Karpas-422 (cell line): ENCODE data around the gene GRK6. TPM values are rescaled to one million over a fixed set of nuclear protein-coding genes. Genes with fewer than 3 reads are reported as not detected.
A peak's percentile ranks its signal among the peaks of the same experiment; 100 is the strongest.
"Not testable (repeated sequence)": the region's sequence is repeated elsewhere in the genome, so short reads cannot be mapped to it uniquely, and the experiment has no call there.

Source experiments
- DNase-seq: peaks from one replicate; pipeline ENCODE4 v3.0.0-alpha.2; 2015
- H2AFZ ChIP-seq: fragments of 200-600 bp; sonication (generic); 2 replicates; pipeline ENCODE4 v1.6.1; 2014; ENCODE audit warnings: antibody characterized with exemption, low read length, mixed read lengths
- H3K27ac ChIP-seq: fragments of 200-600 bp; sonication (generic); 2 replicates; pipeline ENCODE4 v1.5.1; 2014; ENCODE audit warnings: mild to moderate bottlenecking, low read length, moderate library complexity
- H3K27me3 ChIP-seq: fragments of 200-600 bp; sonication (generic); 2 replicates; pipeline ENCODE4 v1.6.1; 2014; ENCODE audit warnings: low read length, mixed read lengths
- H3K36me3 ChIP-seq: fragments of 200-600 bp; sonication (generic); 2 replicates; pipeline ENCODE4 v1.6.1; 2014; ENCODE audit warnings: low read length, mixed read lengths; ENCODE audit not compliant: insufficient read depth
- H3K4me1 ChIP-seq: fragments of 200-600 bp; sonication (generic); 2 replicates; pipeline ENCODE4 v1.6.1; 2014; ENCODE audit warnings: mild to moderate bottlenecking, low read length, mixed read lengths
- H3K4me2 ChIP-seq: fragments of 200-600 bp; sonication (generic); 2 replicates; pipeline ENCODE4 v1.6.1; 2014; ENCODE audit warnings: low read length, low read depth, mild to moderate bottlenecking; ENCODE audit not compliant: poor library complexity, severe bottlenecking
- H3K4me3 ChIP-seq: fragments of 200-600 bp; sonication (generic); 2 replicates; pipeline ENCODE4 v1.5.1; 2014; ENCODE audit warnings: mild to moderate bottlenecking, antibody characterized with exemption, low read length, mixed read lengths
- H3K79me2 ChIP-seq: fragments of 200-600 bp; sonication (generic); 2 replicates; pipeline ENCODE4 v1.6.1; 2014; ENCODE audit warnings: mild to moderate bottlenecking, low read length, mixed read lengths
- H3K9ac ChIP-seq: fragments of 200-600 bp; sonication (generic); 2 replicates; pipeline ENCODE4 v1.6.0; 2014; ENCODE audit warnings: low read length
- H3K9me2 ChIP-seq: fragments of 200-600 bp; sonication (generic), shearing (Covaris generic); replicated peaks from 2 replicates; pipeline ENCODE4 v1.6.0; 2014; ENCODE audit warnings: mild to moderate bottlenecking, low read length, moderate library complexity; ENCODE audit not compliant: insufficient read depth
- H3K9me3 ChIP-seq: fragments of 300-700, 200-600 bp; sonication (generic); 2 replicates; pipeline ENCODE4 v1.6.1; 2014; ENCODE audit warnings: low read length, mixed read lengths
- H4K20me1 ChIP-seq: fragments of 200-600 bp; sonication (generic); 2 replicates; pipeline ENCODE4 v1.6.1; 2014; ENCODE audit warnings: mild to moderate bottlenecking, antibody characterized with exemption, low read length, low read depth; ENCODE audit not compliant: insufficient read depth
- total RNA-seq: library from RNA; depleted of rRNA; stranded (reverse); fragments of >200 nt; shearing (Covaris generic); gene quantifications from 2 replicates; pipeline ENCODE4 v1.2.3, GENCODE V29; 2014; ENCODE audit warnings: low replicate concordance

Gene GRK6
- total RNA-seq, 1 experiment from 2014 or later: 45.5 TPM

DNA sequence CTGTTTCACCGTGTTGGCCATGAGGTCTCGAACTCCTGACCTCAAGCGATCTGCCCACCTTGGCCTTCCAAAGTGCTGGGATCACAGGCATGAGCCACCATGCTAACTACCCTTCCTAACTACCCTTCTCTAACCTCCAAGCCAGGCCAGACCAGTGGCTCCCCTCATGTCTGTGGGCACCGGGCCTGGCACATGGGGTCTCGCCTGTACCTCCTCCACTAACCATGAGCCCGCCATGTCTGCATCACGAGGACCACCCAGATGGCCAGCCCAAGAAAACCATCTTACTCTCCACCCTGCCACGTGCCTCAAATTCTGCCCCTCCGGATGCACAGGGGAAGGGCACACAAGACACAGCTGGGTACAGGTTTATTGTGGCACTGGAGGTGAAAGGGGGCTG lies 56.6 kb downstream of the GRK6 start:
- Histone ChIP-seq H3K36me3 (peaks cover 8% of the 10 kb centered on the region; the same call in 1 of the 2 replicates), H3K4me1 (peaks cover 2% of the 10 kb centered on the region; the same call in 1 of the 2 replicates), H4K20me1 (no peaks in the 10 kb centered on the region), H3K27me3 (no peaks in the 10 kb centered on the region), H3K9me2 (no peaks in the 10 kb centered on the region), H3K9ac (no peak overlapping the region), H2AFZ (no peak overlapping the region), H3K9me3 (no peaks in the 10 kb centered on the region), H3K4me3 (no peak overlapping the region), H3K79me2 (no peaks in the 10 kb centered on the region), H3K4me2 (no peak overlapping the region), H3K27ac (no peak overlapping the region)
- no peak for DNase-seq

DNA sequence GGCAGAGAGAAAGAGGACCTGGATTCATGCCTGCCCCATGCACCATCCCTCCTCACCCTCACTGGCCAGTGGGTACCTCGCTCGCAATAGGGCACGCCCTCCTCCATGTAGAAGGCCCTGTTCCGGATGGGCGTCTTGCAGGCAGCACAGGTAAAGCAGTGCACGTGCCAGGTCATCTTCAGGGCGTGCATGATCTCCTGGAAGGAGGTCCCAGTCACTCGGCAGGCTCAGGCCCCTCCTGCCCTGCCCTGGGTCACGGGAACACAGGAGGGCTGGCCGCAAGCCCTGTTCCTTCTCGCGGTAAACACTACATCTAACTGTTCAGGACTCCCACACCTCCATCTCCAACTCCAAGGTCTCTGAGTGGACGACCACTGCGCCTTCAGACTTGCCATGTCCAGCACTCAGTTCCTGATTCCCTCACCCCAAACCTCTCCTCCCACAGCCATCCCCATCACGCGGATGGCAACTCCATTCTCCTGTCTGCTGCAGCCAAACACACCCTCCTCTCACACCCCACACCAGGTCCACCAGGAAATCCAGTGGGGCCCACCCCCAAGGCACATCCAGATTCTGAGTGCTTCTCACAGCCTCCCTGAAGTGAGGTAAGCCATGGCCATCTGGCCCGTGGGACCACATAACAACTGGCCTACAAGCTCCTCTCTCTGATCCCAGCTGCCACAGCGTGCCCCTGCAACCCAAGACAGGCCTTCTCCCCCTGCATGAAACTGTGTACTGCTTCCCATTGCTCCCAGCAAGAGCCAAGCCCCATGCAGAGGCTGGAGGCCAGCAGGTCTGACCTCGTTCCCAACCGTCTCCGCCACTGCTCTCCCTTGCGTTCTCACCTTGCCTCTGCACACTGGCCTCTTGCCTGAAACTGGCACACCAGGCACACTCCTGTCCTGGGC lies 57.8 kb downstream of the GRK6 start:
- H3K4me3 ChIP-seq: no peak overlapping the region
- no peaks in the 10 kb centered on the region for H3K9me2 ChIP-seq
- no peaks in the 10 kb centered on the region for H3K79me2 ChIP-seq
- H3K9ac ChIP-seq: no peak overlapping the region
- no peak overlapping the region for H3K4me2 ChIP-seq
- no peak for DNase-seq
- peaks cover 16% of the 10 kb centered on the region for H3K36me3 ChIP-seq
- H2AFZ ChIP-seq: no peak overlapping the region
- H4K20me1 ChIP-seq: no peaks in the 10 kb centered on the region
- no peak overlapping the region for H3K27ac ChIP-seq
- peaks cover 4% of the 10 kb centered on the region for H3K4me1 ChIP-seq
- no peaks in the 10 kb centered on the region for H3K9me3 ChIP-seq
- H3K27me3 ChIP-seq: no peaks in the 10 kb centered on the region

DNA sequence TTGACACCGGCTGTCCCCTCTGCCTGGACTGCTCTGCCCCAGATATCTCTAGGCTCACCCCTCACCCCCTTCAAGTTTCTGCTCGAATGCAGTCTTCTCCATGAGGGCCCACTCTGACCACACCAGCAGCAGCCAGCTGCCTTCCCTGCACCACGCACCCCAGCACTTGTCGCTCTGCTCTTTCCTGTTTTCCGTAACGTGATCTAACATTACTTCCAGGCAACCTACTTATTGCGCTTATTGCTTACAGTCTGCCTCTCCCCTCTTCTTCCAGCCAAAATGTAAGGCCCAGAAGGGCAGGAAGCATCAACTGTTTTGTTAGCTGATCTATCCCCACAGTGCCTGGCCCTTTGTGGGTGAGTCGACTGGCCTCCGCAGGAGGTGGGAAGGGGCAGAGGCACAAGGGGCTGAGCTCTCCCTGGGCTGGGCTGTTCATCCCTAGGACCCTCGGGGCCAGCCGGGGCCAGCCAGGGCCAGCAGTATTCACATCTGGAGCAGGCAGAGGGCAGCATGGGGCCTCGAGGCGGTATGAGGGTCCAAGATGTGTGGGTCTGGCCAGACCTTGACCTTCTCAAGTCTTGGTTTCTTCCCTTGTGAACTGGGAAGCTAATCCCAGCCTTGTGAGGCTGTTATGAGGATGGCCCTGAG lies 58.5 kb downstream of the GRK6 start:
- Histone ChIP-seq H3K9ac (no peak overlapping the region), H3K9me2 (no peaks in the 10 kb centered on the region), H3K4me1 (peaks cover 12% of the 10 kb centered on the region), H2AFZ (no peak overlapping the region), H3K4me2 (no peak overlapping the region), H3K79me2 (no peaks in the 10 kb centered on the region), H3K27me3 (no peaks in the 10 kb centered on the region), H3K36me3 (peaks cover 16% of the 10 kb centered on the region), H3K9me3 (no peaks in the 10 kb centered on the region), H4K20me1 (no peaks in the 10 kb centered on the region), H3K4me3 (no peak overlapping the region), H3K27ac (no peak overlapping the region)
- no peak for DNase-seq

DNA sequence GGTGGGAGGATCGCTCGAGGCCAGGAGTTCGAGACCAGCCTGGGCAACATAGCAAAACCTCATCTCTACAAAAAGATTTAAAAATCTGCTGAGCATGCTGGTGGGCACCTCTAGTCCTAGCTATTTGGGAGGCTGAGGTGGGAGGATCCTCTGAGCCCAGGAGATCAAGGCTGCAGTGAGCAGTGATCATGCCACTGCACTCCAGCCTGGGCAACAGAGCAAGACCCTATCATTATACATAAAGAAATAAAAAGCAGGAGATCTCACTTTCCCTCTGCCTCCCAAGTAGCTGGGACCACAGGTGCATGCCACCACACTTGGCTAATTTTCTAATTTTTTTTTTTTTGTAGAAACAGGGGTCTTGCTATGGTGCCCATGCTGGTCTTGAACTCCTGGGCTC lies 59.3 kb downstream of the GRK6 start:
- H2AFZ ChIP-seq, H3K27me3 ChIP-seq, H3K9ac ChIP-seq, DNase-seq, H3K9me2 ChIP-seq, H3K4me2 ChIP-seq, H4K20me1 ChIP-seq, H3K79me2 ChIP-seq, H3K4me3 ChIP-seq, H3K27ac ChIP-seq, H3K9me3 ChIP-seq: not testable (repeated sequence)
- H3K4me1 ChIP-seq: peaks cover 19% of the 10 kb centered on the region
- H3K36me3 ChIP-seq: peaks cover 16% of the 10 kb centered on the region

DNA sequence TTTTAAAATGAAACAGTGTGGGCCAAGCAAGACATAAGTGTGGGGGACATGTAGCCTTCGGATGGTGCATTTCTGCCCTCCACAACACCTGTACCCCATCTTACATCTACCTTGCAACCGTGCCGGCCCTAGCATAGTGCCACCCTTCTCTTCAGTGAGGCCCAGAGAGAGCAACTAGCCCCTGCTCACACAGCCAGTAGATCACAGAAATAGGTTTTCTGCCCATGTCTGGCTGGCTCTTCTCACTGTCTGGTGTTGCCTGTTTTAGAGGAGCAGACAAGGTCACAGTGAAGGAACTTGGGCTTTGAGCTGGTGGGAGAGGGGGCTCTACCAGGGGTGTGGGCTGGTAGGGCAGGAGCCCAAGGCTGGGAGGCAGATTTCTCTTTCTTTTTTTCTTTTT lies 59.8 kb downstream of the GRK6 start:
- peaks cover 24% of the 10 kb centered on the region for H3K4me1 ChIP-seq
- H3K9ac ChIP-seq: no peak overlapping the region
- no peak overlapping the region for H3K4me2 ChIP-seq
- no peaks in the 10 kb centered on the region for H3K27me3 ChIP-seq
- H3K4me3 ChIP-seq: no peak overlapping the region
- H3K79me2 ChIP-seq: no peaks in the 10 kb centered on the region
- H3K36me3 ChIP-seq: peaks cover 16% of the 10 kb centered on the region
- no peaks in the 10 kb centered on the region for H3K9me2 ChIP-seq
- DNase-seq: no peak
- no peaks in the 10 kb centered on the region for H4K20me1 ChIP-seq
- no peak overlapping the region for H2AFZ ChIP-seq
- no peak overlapping the region for H3K27ac ChIP-seq
- H3K9me3 ChIP-seq: no peaks in the 10 kb centered on the region

DNA sequence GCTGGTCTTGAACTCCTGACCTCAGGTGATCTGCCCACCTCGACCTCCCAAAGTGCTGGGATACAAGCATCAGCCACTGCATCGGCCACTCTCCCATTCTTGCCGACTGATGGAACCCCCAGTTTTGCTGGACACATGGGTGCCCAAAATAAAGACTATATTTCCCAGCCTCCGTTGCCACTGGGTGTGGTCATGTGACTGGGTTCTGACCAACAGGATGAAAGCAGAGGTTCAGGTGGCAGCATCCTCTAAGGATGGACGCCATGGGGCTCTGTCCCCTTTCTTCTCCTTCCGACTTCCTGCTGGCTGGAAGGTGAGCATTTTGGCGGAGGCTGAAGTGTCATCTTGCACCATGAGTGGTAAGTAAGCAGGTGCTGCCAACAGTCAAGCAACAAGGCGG lies 60.7 kb downstream of the GRK6 start:
- Histone ChIP-seq H3K9me2 (no peaks in the 10 kb centered on the region), H3K9me3 (no peaks in the 10 kb centered on the region), H3K27ac (no peak overlapping the region), H3K4me3 (no peak overlapping the region), H3K27me3 (no peaks in the 10 kb centered on the region), H3K79me2 (no peaks in the 10 kb centered on the region), H3K4me1 (peaks cover 25% of the 10 kb centered on the region), H3K9ac (no peak overlapping the region), H3K4me2 (no peak overlapping the region), H4K20me1 (no peaks in the 10 kb centered on the region), H3K36me3 (peaks cover 16% of the 10 kb centered on the region), H2AFZ (no peak overlapping the region)
- no peak for DNase-seq

DNA sequence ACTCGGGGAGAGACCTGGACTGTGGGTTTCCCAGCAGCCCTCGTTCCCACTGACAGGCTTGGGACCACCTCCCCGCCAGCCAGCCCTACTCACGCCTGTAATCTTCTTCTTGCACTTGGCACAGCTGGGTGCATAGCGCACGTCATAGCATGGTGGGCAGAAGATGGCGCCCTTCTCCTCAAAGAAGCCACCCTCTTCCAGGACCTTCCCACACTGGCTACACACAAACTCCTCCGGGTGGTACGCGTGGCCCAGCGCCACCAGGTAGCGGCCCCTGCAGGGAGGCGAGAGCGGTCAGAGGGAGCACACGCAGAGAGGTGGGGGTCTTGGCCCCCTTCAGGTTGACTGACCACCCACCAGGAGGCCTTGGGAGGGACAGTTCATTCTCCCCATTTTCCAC lies 61.5 kb downstream of the GRK6 start:
- peaks cover 16% of the 10 kb centered on the region for H3K36me3 ChIP-seq
- H3K27ac ChIP-seq: no peak overlapping the region
- H3K9me2 ChIP-seq: no peaks in the 10 kb centered on the region
- no peak for DNase-seq
- H3K4me1 ChIP-seq: peaks cover 25% of the 10 kb centered on the region
- H3K9me3 ChIP-seq: no peaks in the 10 kb centered on the region
- no peak overlapping the region for H3K4me3 ChIP-seq
- no peaks in the 10 kb centered on the region for H4K20me1 ChIP-seq
- no peak overlapping the region for H3K4me2 ChIP-seq
- H3K79me2 ChIP-seq: no peaks in the 10 kb centered on the region
- H3K27me3 ChIP-seq: no peaks in the 10 kb centered on the region
- no peak overlapping the region for H2AFZ ChIP-seq
- H3K9ac ChIP-seq: no peak overlapping the region

DNA sequence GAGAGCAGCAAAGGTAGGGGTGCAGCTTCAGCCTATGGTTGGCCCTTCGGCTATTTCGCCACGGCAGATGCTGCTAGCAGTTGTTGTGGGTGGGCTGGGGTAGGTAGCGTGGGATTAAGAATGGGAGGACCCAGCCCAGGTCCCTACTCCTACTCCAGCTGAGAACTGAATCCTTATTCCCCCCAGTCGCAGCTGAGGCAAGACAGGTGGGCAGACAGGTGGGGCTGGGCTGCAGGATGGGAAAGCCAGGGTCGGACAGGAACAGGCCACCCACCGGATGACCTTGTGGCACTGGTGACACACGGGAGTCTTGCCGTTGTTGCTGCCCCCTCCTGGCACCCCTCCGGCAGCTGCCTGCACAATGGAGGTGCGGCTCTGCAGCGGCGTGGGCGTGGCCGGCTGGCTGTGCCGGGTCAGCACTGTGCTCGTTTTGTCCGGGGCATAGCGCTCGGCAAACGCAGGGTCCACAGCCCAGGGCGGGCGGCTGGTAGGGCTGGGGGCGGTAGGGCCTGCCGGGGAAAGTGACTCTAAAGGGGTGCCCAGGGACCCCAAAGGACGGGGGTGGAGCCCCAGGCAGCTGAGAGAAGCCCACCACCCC lies 62.7 kb downstream of the GRK6 start:
- H3K27ac ChIP-seq: no peak overlapping the region
- no peaks in the 10 kb centered on the region for H3K9me2 ChIP-seq
- H3K36me3 ChIP-seq: peaks cover 16% of the 10 kb centered on the region
- H3K4me1 ChIP-seq: peaks cover 30% of the 10 kb centered on the region
- H3K27me3 ChIP-seq: no peaks in the 10 kb centered on the region
- H3K79me2 ChIP-seq: no peaks in the 10 kb centered on the region
- H4K20me1 ChIP-seq: no peaks in the 10 kb centered on the region
- H3K4me2 ChIP-seq: peak overlapping the region; percentile 35
- H3K9me3 ChIP-seq: no peaks in the 10 kb centered on the region
- H2AFZ ChIP-seq: no peak overlapping the region
- peak; percentile 86 for DNase-seq
- H3K9ac ChIP-seq: peak overlapping the region; percentile 21; the same call in 1 of the 2 replicates
- peak overlapping the region; percentile 34; the same call in 1 of the 2 replicates for H3K4me3 ChIP-seq
